HepG2 (cell line): ENCODE measurements around the gene PDE3B. TPM values are rescaled to one million over a fixed set of nuclear protein-coding genes. Genes with fewer than 3 reads are reported as not detected.

ENCODE experiments used
- CENPX ChIP-seq: sonication (generic); formaldehyde crosslinking; IDR thresholded peaks from 2 replicates; pipeline ENCODE4 v1.9.0; 2021; ENCODE audit warnings: mild to moderate bottlenecking, missing genetic modification reagents, moderate library complexity
- MYC ChIP-seq: sonication (generic); formaldehyde crosslinking; IDR thresholded peaks from 2 replicates; pipeline ENCODE4 v1.9.0; 2021; ENCODE audit warnings: missing genetic modification reagents, borderline replicate concordance
- PTBP1 ChIP-seq: fragments of 200-400 bp; formaldehyde crosslinking; IDR thresholded peaks from 2 replicates; pipeline ENCODE4 v1.6.1; 2018; ENCODE audit warnings: low read length, low read depth; ENCODE audit not compliant: poor library complexity, severe bottlenecking
- SMC3 ChIP-seq: IDR thresholded peaks from 2 replicates; pipeline ENCODE4 v1.6.1; 2011; ENCODE audit warnings: low read length, improper control_type of control experiment
- ZBTB7B ChIP-seq: sonication (generic); formaldehyde crosslinking; IDR thresholded peaks from 2 replicates; pipeline ENCODE4 v1.4.0; 2020; ENCODE audit warnings: missing genetic modification reagents
- ZNF709 ChIP-seq: sonication (generic); formaldehyde crosslinking; IDR thresholded peaks from 2 replicates; pipeline ENCODE4 v1.5.0; 2020; ENCODE audit warnings: mild to moderate bottlenecking, missing genetic modification reagents
- polyA plus RNA-seq, 8 experiments: library from polyadenylated mRNA; depleted of rRNA in 3 of 8; stranded (reverse) in 7 of 8; unstranded in 1 of 8; fragments of >200 nt; fragmentation: Illumina TruSeq in 4 of 8; extraction: Trizol in 4 of 8; gene quantifications; 2 replicates each; pipeline versions ENCODE4 v1.2.1 to v1.2.3, GENCODE V29; 2011 to 2016; ENCODE audit warnings: low read depth in 4 of 8, missing spikeins in 1 of 8, mixed read lengths in 1 of 8; ENCODE audit not compliant: insufficient read depth in 1 of 8
- total RNA-seq, 5 experiments: library from RNA; depleted of rRNA; stranded (reverse); fragments of >200 nt; fragmentation: Illumina TruSeq; extraction: Trizol; gene quantifications; 2 replicates each; pipeline ENCODE4 v1.2.3, GENCODE V29; 2016; ENCODE audit warnings: low read depth in 1 of 5
- TF ChIP-seq, protein P1 (sequence below), 2 experiments: fragments of 450-650 bp in 1 of 2; sonication (generic) in 1 of 2; formaldehyde crosslinking in 1 of 2; IDR thresholded peaks; 2 replicates each; pipeline versions ENCODE4 v1.6.1 to v1.8.0; 2016 to 2022; ENCODE audit warnings: antibody characterized with exemption in 1 of 2, mild to moderate bottlenecking in 1 of 2, missing genetic modification reagents in 1 of 2
- TF ChIP-seq, protein P2 (sequence below), 2 experiments: sonication (generic) in 1 of 2; formaldehyde crosslinking in 1 of 2; IDR thresholded peaks; 2 replicates each; pipeline versions ENCODE4 v1.6.1 to v1.9.0; 2014 to 2022; ENCODE audit warnings: antibody characterized with exemption in 1 of 2, borderline replicate concordance in 1 of 2, inconsistent platforms in 1 of 2, low read depth in 1 of 2, missing genetic modification reagents in 1 of 2
- TF ChIP-seq, protein P3 (sequence below): sonication (generic); formaldehyde crosslinking; IDR thresholded peaks from 2 replicates; pipeline ENCODE4 v1.4.0; 2020; ENCODE audit warnings: missing genetic modification reagents, borderline replicate concordance

PDE3B gene
- total and polyA plus RNA-seq, 2 of the 13 experiments (the other 11 are each of a cell fraction or from before 2014, with no cell fraction given): 14.1 to 26.5 TPM

DNA sequence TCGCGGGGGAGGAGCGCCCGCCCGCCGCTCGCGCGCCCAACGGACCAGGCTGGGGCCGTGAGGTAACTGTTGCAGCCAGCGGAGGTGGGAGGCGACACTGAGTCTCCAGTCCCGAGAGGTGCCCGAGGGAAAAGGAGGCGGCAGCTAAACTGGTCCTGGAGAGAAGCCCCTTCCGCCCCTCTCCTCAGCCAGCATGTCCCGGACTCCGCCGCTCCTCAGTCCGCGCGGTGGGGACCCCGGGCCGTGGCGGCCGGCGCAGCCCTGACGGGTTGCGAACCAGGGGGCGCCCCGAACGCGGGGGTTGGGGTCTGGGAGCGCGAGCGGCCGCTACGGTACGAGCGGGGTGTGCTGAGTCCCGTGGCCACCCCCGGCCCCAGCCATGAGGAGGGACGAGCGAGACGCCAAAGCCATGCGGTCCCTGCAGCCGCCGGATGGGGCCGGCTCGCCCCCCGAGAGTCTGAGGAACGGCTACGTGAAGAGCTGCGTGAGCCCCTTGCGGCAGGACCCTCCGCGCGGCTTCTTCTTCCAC, at the start of gene PDE3B (continued):
- TF ChIP-seq, protein P1, sequence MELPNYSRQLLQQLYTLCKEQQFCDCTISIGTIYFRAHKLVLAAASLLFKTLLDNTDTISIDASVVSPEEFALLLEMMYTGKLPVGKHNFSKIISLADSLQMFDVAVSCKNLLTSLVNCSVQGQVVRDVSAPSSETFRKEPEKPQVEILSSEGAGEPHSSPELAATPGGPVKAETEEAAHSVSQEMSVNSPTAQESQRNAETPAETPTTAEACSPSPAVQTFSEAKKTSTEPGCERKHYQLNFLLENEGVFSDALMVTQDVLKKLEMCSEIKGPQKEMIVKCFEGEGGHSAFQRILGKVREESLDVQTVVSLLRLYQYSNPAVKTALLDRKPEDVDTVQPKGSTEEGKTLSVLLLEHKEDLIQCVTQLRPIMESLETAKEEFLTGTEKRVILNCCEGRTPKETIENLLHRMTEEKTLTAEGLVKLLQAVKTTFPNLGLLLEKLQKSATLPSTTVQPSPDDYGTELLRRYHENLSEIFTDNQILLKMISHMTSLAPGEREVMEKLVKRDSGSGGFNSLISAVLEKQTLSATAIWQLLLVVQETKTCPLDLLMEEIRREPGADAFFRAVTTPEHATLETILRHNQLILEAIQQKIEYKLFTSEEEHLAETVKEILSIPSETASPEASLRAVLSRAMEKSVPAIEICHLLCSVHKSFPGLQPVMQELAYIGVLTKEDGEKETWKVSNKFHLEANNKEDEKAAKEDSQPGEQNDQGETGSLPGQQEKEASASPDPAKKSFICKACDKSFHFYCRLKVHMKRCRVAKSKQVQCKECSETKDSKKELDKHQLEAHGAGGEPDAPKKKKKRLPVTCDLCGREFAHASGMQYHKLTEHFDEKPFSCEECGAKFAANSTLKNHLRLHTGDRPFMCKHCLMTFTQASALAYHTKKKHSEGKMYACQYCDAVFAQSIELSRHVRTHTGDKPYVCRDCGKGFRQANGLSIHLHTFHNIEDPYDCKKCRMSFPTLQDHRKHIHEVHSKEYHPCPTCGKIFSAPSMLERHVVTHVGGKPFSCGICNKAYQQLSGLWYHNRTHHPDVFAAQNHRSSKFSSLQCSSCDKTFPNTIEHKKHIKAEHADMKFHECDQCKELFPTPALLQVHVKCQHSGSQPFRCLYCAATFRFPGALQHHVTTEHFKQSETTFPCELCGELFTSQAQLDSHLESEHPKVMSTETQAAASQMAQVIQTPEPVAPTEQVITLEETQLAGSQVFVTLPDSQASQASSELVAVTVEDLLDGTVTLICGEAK (IDR thresholded peaks at IDR 0.05): no peak
- TF ChIP-seq, protein P1 (CRISPR knock-in tag; IDR thresholded peaks at IDR 0.05): peak; percentile 4; the same call in 1 of the 2 replicates
- TF ChIP-seq SMC3 (no peak), MYC (CRISPR knock-in tag) (peak; percentile 86), PTBP1 (peak; percentile 32), ZNF709 (CRISPR knock-in tag) (peak; percentile 55), CENPX (no peak), ZBTB7B (CRISPR knock-in tag) (peak; percentile 40; the same call in 1 of the 2 replicates)
- TF ChIP-seq, protein P2, sequence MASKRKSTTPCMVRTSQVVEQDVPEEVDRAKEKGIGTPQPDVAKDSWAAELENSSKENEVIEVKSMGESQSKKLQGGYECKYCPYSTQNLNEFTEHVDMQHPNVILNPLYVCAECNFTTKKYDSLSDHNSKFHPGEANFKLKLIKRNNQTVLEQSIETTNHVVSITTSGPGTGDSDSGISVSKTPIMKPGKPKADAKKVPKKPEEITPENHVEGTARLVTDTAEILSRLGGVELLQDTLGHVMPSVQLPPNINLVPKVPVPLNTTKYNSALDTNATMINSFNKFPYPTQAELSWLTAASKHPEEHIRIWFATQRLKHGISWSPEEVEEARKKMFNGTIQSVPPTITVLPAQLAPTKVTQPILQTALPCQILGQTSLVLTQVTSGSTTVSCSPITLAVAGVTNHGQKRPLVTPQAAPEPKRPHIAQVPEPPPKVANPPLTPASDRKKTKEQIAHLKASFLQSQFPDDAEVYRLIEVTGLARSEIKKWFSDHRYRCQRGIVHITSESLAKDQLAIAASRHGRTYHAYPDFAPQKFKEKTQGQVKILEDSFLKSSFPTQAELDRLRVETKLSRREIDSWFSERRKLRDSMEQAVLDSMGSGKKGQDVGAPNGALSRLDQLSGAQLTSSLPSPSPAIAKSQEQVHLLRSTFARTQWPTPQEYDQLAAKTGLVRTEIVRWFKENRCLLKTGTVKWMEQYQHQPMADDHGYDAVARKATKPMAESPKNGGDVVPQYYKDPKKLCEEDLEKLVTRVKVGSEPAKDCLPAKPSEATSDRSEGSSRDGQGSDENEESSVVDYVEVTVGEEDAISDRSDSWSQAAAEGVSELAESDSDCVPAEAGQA (IDR thresholded peaks at IDR 0.05; ENCODE audit: low read depth): no peak
- TF ChIP-seq, protein P2 (CRISPR knock-in tag; IDR thresholded peaks at IDR 0.05; ENCODE audit: borderline replicate concordance): no peak; the same call in 1 of the 2 replicates
- TF ChIP-seq, protein P3, sequence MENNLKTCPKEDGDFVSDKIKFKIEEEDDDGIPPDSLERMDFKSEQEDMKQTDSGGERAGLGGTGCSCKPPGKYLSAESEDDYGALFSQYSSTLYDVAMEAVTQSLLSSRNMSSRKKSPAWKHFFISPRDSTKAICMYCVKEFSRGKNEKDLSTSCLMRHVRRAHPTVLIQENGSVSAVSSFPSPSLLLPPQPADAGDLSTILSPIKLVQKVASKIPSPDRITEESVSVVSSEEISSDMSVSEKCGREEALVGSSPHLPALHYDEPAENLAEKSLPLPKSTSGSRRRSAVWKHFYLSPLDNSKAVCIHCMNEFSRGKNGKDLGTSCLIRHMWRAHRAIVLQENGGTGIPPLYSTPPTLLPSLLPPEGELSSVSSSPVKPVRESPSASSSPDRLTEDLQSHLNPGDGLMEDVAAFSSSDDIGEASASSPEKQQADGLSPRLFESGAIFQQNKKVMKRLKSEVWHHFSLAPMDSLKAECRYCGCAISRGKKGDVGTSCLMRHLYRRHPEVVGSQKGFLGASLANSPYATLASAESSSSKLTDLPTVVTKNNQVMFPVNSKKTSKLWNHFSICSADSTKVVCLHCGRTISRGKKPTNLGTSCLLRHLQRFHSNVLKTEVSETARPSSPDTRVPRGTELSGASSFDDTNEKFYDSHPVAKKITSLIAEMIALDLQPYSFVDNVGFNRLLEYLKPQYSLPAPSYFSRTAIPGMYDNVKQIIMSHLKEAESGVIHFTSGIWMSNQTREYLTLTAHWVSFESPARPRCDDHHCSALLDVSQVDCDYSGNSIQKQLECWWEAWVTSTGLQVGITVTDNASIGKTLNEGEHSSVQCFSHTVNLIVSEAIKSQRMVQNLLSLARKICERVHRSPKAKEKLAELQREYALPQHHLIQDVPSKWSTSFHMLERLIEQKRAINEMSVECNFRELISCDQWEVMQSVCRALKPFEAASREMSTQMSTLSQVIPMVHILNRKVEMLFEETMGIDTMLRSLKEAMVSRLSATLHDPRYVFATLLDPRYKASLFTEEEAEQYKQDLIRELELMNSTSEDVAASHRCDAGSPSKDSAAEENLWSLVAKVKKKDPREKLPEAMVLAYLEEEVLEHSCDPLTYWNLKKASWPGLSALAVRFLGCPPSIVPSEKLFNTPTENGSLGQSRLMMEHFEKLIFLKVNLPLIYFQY (CRISPR knock-in tag): no peak
